ENCODE measurements around the gene PRRG4. TPM values are rescaled to one million over a fixed set of nuclear protein-coding genes. Genes with fewer than 3 reads are reported as not detected.

The PRRG4 gene
- total RNA-seq, 1 experiment from 2014 or later = 0.87 TPM

GRCh38 chr11:32794439-32794838, 35.3 kb upstream of the PRRG4 start, which contains the start of gene CCDC73 (continued):
- TF ChIP-seq, protein P1, sequence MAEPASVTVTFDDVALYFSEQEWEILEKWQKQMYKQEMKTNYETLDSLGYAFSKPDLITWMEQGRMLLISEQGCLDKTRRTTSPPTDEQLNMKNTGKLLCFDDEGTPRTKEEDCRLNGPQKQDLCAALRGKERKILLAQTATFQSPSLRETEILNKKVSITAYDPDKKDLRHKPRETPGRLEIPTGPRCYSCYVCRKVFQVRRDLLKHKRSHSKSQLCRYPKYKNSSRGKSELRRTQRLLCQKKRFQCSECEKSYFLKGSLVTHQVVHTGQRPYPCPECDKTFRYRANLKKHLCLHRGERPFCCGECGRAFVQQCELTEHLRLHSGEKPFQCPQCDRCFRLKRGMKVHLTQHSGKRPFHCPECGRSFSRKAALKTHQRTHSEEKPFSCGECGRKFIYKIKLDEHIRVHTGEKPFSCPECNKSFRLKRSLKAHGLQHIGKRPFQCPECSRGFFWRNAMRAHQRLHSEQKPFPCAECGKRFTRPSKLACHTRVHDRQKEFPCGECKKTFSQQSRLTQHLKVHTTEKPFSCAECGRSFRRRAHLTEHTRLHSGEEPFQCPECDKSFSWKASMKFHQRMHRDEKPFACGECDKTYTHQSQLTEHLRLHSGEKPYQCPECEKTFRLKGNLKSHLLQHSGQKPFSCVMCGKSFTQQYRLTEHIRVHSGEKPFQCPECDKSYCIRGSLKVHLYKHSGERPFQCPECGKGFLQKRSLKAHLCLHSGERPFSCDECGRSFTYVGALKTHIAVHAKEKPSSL (CRISPR knock-in tag; conservative IDR thresholded peaks at IDR 0.05) = no peak
- TF ChIP-seq, protein P2, sequence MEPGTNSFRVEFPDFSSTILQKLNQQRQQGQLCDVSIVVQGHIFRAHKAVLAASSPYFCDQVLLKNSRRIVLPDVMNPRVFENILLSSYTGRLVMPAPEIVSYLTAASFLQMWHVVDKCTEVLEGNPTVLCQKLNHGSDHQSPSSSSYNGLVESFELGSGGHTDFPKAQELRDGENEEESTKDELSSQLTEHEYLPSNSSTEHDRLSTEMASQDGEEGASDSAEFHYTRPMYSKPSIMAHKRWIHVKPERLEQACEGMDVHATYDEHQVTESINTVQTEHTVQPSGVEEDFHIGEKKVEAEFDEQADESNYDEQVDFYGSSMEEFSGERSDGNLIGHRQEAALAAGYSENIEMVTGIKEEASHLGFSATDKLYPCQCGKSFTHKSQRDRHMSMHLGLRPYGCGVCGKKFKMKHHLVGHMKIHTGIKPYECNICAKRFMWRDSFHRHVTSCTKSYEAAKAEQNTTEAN (CRISPR knock-in tag; IDR thresholded peaks at IDR 0.05) = no peak
- no peak for TF ChIP-seq IRF2 (CRISPR knock-in tag; IDR thresholded peaks at IDR 0.05; ENCODE audit: borderline replicate concordance, low read depth)
- TF ChIP-seq, protein P3, sequence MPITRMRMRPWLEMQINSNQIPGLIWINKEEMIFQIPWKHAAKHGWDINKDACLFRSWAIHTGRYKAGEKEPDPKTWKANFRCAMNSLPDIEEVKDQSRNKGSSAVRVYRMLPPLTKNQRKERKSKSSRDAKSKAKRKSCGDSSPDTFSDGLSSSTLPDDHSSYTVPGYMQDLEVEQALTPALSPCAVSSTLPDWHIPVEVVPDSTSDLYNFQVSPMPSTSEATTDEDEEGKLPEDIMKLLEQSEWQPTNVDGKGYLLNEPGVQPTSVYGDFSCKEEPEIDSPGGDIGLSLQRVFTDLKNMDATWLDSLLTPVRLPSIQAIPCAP (CRISPR knock-in tag; IDR thresholded peaks at IDR 0.05) = no peak
- TF ChIP-seq ZNF671 (CRISPR knock-in tag; IDR thresholded peaks at IDR 0.05) = no peak
- no peak for TF ChIP-seq TCF7 (CRISPR knock-in tag; IDR thresholded peaks at IDR 0.05; ENCODE audit: low read depth)

GRCh38 chr11:32796425-32796824, 33.3 kb upstream of the PRRG4 start:
- no peak for ATAC-seq
- Mint-ChIP-seq H3K9me3 (no peaks in the 10 kb centered on the region), H3K4me3 (no peak overlapping the region), H3K4me1 (peaks cover 4% of the 10 kb centered on the region), H3K36me3 (no peaks in the 10 kb centered on the region), H3K27me3 (ENCODE audit: low read depth) (peaks cover 3% of the 10 kb centered on the region; the same call in 1 of the 2 replicates), H3K27ac (no peak overlapping the region)
- DNase-seq (ENCODE audit: low spot score) = no peak
- CTCF ChIA-PET = no interaction called here
- POLR2A ChIA-PET = no interaction called here
- TF ChIP-seq ZNF512 (CRISPR knock-in tag; IDR thresholded peaks at IDR 0.05; ENCODE audit: borderline replicate concordance) = no peak
- TF ChIP-seq NFYB (CRISPR knock-in tag; conservative IDR thresholded peaks at IDR 0.05; ENCODE audit: low read depth) = no peak
- TF ChIP-seq, protein P4, sequence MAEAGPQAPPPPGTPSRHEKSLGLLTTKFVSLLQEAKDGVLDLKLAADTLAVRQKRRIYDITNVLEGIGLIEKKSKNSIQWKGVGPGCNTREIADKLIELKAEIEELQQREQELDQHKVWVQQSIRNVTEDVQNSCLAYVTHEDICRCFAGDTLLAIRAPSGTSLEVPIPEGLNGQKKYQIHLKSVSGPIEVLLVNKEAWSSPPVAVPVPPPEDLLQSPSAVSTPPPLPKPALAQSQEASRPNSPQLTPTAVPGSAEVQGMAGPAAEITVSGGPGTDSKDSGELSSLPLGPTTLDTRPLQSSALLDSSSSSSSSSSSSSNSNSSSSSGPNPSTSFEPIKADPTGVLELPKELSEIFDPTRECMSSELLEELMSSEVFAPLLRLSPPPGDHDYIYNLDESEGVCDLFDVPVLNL (CRISPR knock-in tag; IDR thresholded peaks at IDR 0.05; ENCODE audit: borderline replicate concordance, low read depth) = no peak
- TF ChIP-seq FOXP1 (CRISPR knock-in tag; IDR thresholded peaks at IDR 0.05; ENCODE audit: borderline replicate concordance) = no peak
- TF ChIP-seq, protein P1 (CRISPR knock-in tag; conservative IDR thresholded peaks at IDR 0.05) = no peak

DNA sequence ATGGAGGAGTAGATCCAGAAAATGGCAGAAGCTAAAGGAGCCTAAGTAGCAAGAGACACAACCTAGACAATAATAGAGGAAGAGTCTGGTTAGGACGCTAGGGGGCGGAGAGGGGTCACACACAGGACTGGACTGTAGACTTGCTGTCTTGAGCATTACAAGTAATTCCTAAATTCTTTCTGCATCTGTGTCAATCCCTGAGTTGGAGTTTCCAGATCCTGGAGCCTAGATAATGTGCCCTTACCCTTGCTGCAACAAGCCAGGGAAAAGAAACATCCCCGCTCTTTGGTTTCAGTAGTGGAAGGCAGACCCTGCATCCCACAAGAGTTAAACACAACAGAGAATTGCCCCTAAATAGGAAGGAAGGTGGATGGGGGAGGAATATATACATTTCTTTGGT, 20.4 kb upstream of the PRRG4 start:
- ChIA-PET POLR2A (no interaction called here), CTCF (interaction anchor here (0.5 to 2.0 kb wide), 37 partner anchors 10 to 596 kb away, joined by 3 to 27 read pairs (median 4); partner anchors contain the start of genes CCDC73, DEPDC7 and PRRG4)
- no peaks in the 10 kb centered on the region for H3K27me3 Mint-ChIP-seq (ENCODE audit: low read depth)
- no peak for TF ChIP-seq ZNF512 (CRISPR knock-in tag; IDR thresholded peaks at IDR 0.05; ENCODE audit: borderline replicate concordance)
- TF ChIP-seq, protein P5, sequence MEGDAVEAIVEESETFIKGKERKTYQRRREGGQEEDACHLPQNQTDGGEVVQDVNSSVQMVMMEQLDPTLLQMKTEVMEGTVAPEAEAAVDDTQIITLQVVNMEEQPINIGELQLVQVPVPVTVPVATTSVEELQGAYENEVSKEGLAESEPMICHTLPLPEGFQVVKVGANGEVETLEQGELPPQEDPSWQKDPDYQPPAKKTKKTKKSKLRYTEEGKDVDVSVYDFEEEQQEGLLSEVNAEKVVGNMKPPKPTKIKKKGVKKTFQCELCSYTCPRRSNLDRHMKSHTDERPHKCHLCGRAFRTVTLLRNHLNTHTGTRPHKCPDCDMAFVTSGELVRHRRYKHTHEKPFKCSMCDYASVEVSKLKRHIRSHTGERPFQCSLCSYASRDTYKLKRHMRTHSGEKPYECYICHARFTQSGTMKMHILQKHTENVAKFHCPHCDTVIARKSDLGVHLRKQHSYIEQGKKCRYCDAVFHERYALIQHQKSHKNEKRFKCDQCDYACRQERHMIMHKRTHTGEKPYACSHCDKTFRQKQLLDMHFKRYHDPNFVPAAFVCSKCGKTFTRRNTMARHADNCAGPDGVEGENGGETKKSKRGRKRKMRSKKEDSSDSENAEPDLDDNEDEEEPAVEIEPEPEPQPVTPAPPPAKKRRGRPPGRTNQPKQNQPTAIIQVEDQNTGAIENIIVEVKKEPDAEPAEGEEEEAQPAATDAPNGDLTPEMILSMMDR (IDR thresholded peaks at IDR 0.05) = peak; percentile 64
- TF ChIP-seq MAX (CRISPR knock-in tag; IDR thresholded peaks at IDR 0.05) = no peak
- TF ChIP-seq AR (CRISPR knock-in tag; IDR thresholded peaks at IDR 0.05) = no peak
- no peak overlapping the region for H3K27ac Mint-ChIP-seq
- no peaks in the 10 kb centered on the region for H3K36me3 Mint-ChIP-seq
- H3K4me1 Mint-ChIP-seq = peaks cover 4% of the 10 kb centered on the region; the same call in 1 of the 2 replicates
- DNase-seq (ENCODE audit: low spot score) = peak; percentile 80
- ATAC-seq = peak; percentile 100
- peaks cover 11% of the 10 kb centered on the region for H3K9me3 Mint-ChIP-seq
- H3K4me3 Mint-ChIP-seq = no peak overlapping the region
